MM.1S (cell line): ENCODE results near the gene RPL21.

Experiments
- DNase-seq: peaks from one replicate; pipeline ENCODE4 v3.0.0-alpha.2; 2015
- H2AFZ ChIP-seq: fragments of 300-600 bp; sonication (generic); 2 replicates; pipeline ENCODE4 v1.6.0; 2016; ENCODE audit warnings: antibody characterized with exemption, low read length
- H3F3A ChIP-seq: fragments of 300-600 bp; sonication (generic); 2 replicates; pipeline ENCODE4 v1.6.1; 2016; ENCODE audit warnings: mild to moderate bottlenecking, antibody characterized with exemption, low read length, moderate library complexity, mixed read lengths; ENCODE audit not compliant: insufficient read depth
- H3K27ac ChIP-seq: fragments of 300-600 bp; sonication (generic); 2 replicates; pipeline ENCODE4 v1.5.1; 2016; ENCODE audit warnings: mild to moderate bottlenecking, low read length
- H3K27me3 ChIP-seq: fragments of 300-600 bp; sonication (generic); replicated peaks from 2 replicates; pipeline ENCODE4 v1.6.0; 2016; ENCODE audit warnings: low read length; ENCODE audit not compliant: insufficient read depth
- H3K36me3 ChIP-seq: fragments of 300-600 bp; sonication (generic); replicated peaks from 2 replicates; pipeline ENCODE4 v1.6.1; 2016; ENCODE audit warnings: mild to moderate bottlenecking, low read length, mixed read lengths; ENCODE audit not compliant: insufficient read depth
- H3K4me1 ChIP-seq: fragments of 300-600 bp; sonication (generic); 2 replicates; pipeline ENCODE4 v1.6.1; 2016; ENCODE audit warnings: low read length, mixed read lengths
- H3K4me2 ChIP-seq: fragments of 300-600 bp; sonication (generic); 2 replicates; pipeline ENCODE4 v1.6.0; 2016; ENCODE audit warnings: low read depth, low read length
- H3K4me3 ChIP-seq: fragments of 300-600 bp; sonication (generic); 2 replicates; pipeline ENCODE4 v1.5.1; 2016; ENCODE audit warnings: low read length, mixed read lengths
- H3K79me2 ChIP-seq: fragments of 300-600 bp; sonication (generic); 2 replicates; pipeline ENCODE4 v1.6.1; 2016; ENCODE audit warnings: mixed run types, low read length, mixed read lengths
- H3K9ac ChIP-seq: fragments of 300-600 bp; sonication (generic); 2 replicates; pipeline ENCODE4 v1.6.1; 2016; ENCODE audit warnings: low read length, mixed read lengths
- H3K9me2 ChIP-seq: fragments of 300-600 bp; sonication (generic); replicated peaks from 2 replicates; pipeline ENCODE4 v1.6.1; 2016; ENCODE audit warnings: mild to moderate bottlenecking, low read length, mixed read lengths; ENCODE audit not compliant: insufficient read depth
- H3K9me3 ChIP-seq: fragments of 300-600 bp; sonication (generic); replicated peaks from 2 replicates; pipeline ENCODE4 v1.6.1; 2016; ENCODE audit warnings: mild to moderate bottlenecking, low read length, mixed read lengths; ENCODE audit not compliant: insufficient read depth
- H4K20me1 ChIP-seq: fragments of 300-600 bp; sonication (generic); 2 replicates; pipeline ENCODE4 v1.6.1; 2016; ENCODE audit warnings: mild to moderate bottlenecking, low read length, moderate library complexity, mixed read lengths; ENCODE audit not compliant: insufficient read depth
- EZH2 ChIP-seq: fragments of 300-600 bp; sonication (generic); optimal IDR thresholded peaks from 2 replicates; pipeline ENCODE3; 2017; ENCODE audit warnings: low read depth, mild to moderate bottlenecking, antibody characterized with exemption, low read length, mixed read lengths
- EZH2phosphoT487 ChIP-seq: fragments of 300-600 bp; sonication (generic); IDR thresholded peaks from 2 replicates; pipeline ENCODE4 v1.6.1; 2018; ENCODE audit warnings: antibody characterized with exemption, low read length
- TF ChIP-seq, protein P1 (sequence below): fragments of 300-600 bp; sonication (generic); IDR thresholded peaks from 2 replicates; pipeline ENCODE4 v1.5.1; 2016; ENCODE audit warnings: antibody characterized with exemption, low read length, mixed read lengths

The RPL21 gene

DNA sequence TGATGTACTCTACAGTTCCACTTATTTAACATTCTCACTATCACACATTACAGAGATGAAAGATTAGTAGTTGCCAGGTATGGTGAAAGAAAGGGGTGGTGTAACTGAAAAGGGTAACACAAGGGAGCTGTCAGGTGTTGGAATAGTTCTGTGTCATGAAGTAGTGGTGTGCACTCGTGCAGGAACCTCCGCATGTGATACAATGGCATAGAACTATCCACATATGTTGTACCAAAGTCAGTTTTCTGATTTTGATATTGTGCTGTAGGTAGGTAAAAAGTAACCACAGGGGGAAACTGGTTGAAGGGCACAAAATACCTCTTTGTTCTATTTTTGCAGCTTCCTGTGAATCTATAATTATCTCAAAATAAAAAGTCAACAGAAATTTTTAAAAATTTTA is 24.4 kb upstream of the RPL21 start:
- H2AFZ ChIP-seq, result no peak overlapping the region
- H3F3A ChIP-seq, result no peaks in the 10 kb centered on the region
- H3K79me2 ChIP-seq, result no peaks in the 10 kb centered on the region
- no peak overlapping the region for H3K4me2 ChIP-seq
- H3K9me3 ChIP-seq, result no peaks in the 10 kb centered on the region
- no peak overlapping the region for H3K4me3 ChIP-seq
- TF ChIP-seq EZH2, result no peak
- TF ChIP-seq EZH2phosphoT487, result no peak
- TF ChIP-seq, protein P1, sequence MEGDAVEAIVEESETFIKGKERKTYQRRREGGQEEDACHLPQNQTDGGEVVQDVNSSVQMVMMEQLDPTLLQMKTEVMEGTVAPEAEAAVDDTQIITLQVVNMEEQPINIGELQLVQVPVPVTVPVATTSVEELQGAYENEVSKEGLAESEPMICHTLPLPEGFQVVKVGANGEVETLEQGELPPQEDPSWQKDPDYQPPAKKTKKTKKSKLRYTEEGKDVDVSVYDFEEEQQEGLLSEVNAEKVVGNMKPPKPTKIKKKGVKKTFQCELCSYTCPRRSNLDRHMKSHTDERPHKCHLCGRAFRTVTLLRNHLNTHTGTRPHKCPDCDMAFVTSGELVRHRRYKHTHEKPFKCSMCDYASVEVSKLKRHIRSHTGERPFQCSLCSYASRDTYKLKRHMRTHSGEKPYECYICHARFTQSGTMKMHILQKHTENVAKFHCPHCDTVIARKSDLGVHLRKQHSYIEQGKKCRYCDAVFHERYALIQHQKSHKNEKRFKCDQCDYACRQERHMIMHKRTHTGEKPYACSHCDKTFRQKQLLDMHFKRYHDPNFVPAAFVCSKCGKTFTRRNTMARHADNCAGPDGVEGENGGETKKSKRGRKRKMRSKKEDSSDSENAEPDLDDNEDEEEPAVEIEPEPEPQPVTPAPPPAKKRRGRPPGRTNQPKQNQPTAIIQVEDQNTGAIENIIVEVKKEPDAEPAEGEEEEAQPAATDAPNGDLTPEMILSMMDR, result no peak
- no peaks in the 10 kb centered on the region for H3K36me3 ChIP-seq
- H3K9me2 ChIP-seq, result no peaks in the 10 kb centered on the region
- H4K20me1 ChIP-seq, result no peaks in the 10 kb centered on the region
- H3K9ac ChIP-seq, result no peak overlapping the region
- H3K27ac ChIP-seq, result no peak overlapping the region
- no peaks in the 10 kb centered on the region for H3K27me3 ChIP-seq
- peak; percentile 7 for DNase-seq
- no peaks in the 10 kb centered on the region for H3K4me1 ChIP-seq

DNA sequence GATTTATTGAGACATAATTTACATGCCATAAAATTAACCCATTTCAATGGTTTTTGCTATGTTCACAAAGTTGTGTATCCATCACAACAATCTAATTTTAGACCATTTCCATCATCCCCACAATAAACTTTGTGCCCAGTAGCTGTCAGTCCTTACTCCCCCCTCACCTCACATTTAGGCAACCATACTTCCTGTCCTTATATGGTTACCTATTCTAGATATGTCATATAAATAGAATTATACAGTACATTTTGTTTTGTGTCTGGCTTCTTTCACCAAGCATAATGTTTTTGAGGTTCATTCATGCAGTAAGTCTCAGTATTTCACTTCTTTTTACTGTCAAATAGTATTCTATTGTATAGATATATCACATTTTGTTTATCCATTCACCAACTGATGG is 23.2 kb upstream of the RPL21 start:
- Histone ChIP-seq H3K9me3 (no peaks in the 10 kb centered on the region), H3K4me1 (no peaks in the 10 kb centered on the region), H4K20me1 (no peaks in the 10 kb centered on the region), H3F3A (no peaks in the 10 kb centered on the region), H3K9me2 (no peaks in the 10 kb centered on the region), H3K36me3 (no peaks in the 10 kb centered on the region), H3K4me3 (no peak overlapping the region), H2AFZ (no peak overlapping the region), H3K4me2 (no peak overlapping the region), H3K9ac (no peak overlapping the region), H3K27me3 (no peaks in the 10 kb centered on the region), H3K79me2 (no peaks in the 10 kb centered on the region), H3K27ac (no peak overlapping the region)
- DNase-seq, result no peak
- no peak for TF ChIP-seq EZH2phosphoT487
- TF ChIP-seq EZH2, result no peak
- TF ChIP-seq, protein P1, result no peak

DNA sequence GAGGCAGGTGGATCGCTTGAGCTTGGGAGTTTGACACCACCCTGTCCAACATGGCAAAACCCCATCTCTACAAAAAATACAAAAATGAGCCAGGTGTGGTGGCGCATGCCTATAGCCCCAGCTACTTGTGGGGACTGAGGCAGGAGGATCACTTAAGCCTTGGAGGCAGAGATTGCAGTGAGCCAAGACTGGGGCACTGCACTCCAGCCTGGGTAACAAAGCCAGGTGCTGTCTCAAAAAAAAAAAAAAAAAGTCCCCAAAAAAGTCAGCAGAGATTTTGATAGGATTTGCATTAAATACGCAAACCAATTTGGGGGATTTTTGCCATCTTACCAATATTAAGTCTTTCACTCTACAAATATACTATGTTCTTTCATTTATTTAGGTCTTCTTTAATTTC is 21.7 kb upstream of the RPL21 start:
- Histone ChIP-seq H3K9me2 (no peaks in the 10 kb centered on the region), H4K20me1 (no peaks in the 10 kb centered on the region), H3K4me2 (no peak overlapping the region), H3K4me3 (no peak overlapping the region), H3K36me3 (no peaks in the 10 kb centered on the region), H3K27ac (no peak overlapping the region), H3K9me3 (no peaks in the 10 kb centered on the region), H3K79me2 (no peaks in the 10 kb centered on the region), H3K4me1 (no peaks in the 10 kb centered on the region), H2AFZ (no peak overlapping the region), H3K9ac (no peak overlapping the region), H3F3A (no peaks in the 10 kb centered on the region), H3K27me3 (no peaks in the 10 kb centered on the region)
- TF ChIP-seq, protein P1, result no peak
- TF ChIP-seq EZH2phosphoT487 (no peak), EZH2 (no peak)
- DNase-seq, result no peak

DNA sequence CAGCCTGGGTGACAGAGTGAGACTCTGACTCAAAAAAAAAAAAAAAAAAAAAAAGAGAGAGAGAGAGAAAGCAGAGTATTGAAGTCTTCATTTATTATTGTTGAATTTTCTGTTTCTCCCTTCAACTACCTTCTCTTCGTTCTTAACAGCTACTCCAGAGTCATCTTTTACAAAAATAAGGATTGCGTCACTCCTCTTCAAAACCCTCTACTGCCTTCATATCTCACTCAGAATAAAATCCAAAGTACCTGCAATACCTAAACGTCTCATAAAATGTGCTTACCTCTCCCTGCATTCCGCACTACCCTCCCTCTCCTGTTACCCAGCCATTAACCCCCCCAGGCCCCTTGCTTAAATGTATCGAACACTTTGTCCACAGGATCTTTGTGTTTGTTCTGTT is 17.4 kb upstream of the RPL21 start:
- H3K36me3 ChIP-seq, result no peaks in the 10 kb centered on the region
- TF ChIP-seq EZH2 (no peak), EZH2phosphoT487 (no peak)
- TF ChIP-seq, protein P1, result no peak
- DNase-seq, result no peak
- no peak overlapping the region for H3K27ac ChIP-seq
- H3K4me2 ChIP-seq, result no peak overlapping the region
- no peak overlapping the region for H3K9ac ChIP-seq
- H3K4me1 ChIP-seq, result no peaks in the 10 kb centered on the region
- H3K4me3 ChIP-seq, result no peak overlapping the region
- no peaks in the 10 kb centered on the region for H3K9me2 ChIP-seq
- no peaks in the 10 kb centered on the region for H3K9me3 ChIP-seq
- no peak overlapping the region for H2AFZ ChIP-seq
- no peaks in the 10 kb centered on the region for H3K79me2 ChIP-seq
- H3K27me3 ChIP-seq, result no peaks in the 10 kb centered on the region
- no peaks in the 10 kb centered on the region for H3F3A ChIP-seq
- H4K20me1 ChIP-seq, result no peaks in the 10 kb centered on the region
